Activated CD4-positive, CD25-positive, alpha-beta regulatory T cell treated with anti-CD3 and anti-CD28 coated beads, Interleukin-2, amount 50 U/mL, for 72 hours (primary cell): ENCODE measurements around the gene CTNNBIP1.
"Not testable (repeated sequence)": the region's sequence is repeated elsewhere in the genome, so short reads cannot be mapped to it uniquely, and the experiment has no call there.

Experiments used
- DNase-seq: peaks from one replicate; pipeline ENCODE4 v3.0.0; 2021

The CTNNBIP1 gene

GRCh38 chr1:9910076-9910422 lies at the start of gene CTNNBIP1:
Gene CTNNBIP1 (minus strand): TSS chr1:9910269. CDS start chr1:9872064, 38,205 bp downstream.
- DNase-seq = no peak

- DNase-seq = no peak
Observed at GRCh38 chr1:9957726-9958125, 47.7 kb upstream of the CTNNBIP1 start.

GRCh38 chr1:9946315-9946714 lies 36.2 kb upstream of the CTNNBIP1 start:
- DNase-seq = no peak

- peak; percentile 94 for DNase-seq
Observed at GRCh38 chr1:9942939-9943788, 33.1 kb upstream of the CTNNBIP1 start, which contains the start of the genes LZIC and NMNAT1. Gene LZIC (minus strand): TSS chr1:9943391. CDS start chr1:9936619, 6,772 bp downstream. Gene NMNAT1 (plus strand): TSS chr1:9943475. CDS start chr1:9972074, 28,599 bp downstream.

- DNase-seq = no peak
Observed at GRCh38 chr1:9942399-9942938, 32.4 kb upstream of the CTNNBIP1 start.

- no peak for DNase-seq
Observed at GRCh38 chr1:9929431-9930385, 19.6 kb upstream of the CTNNBIP1 start.

- no peak for DNase-seq
Observed at GRCh38 chr1:9927259-9927658, 17.2 kb upstream of the CTNNBIP1 start.

GRCh38 chr1:9922342-9922741 lies 12.3 kb upstream of the CTNNBIP1 start:
- DNase-seq = no peak

GRCh38 chr1:9920606-9921005 lies 10.5 kb upstream of the CTNNBIP1 start:
- no peak for DNase-seq

GRCh38 chr1:9917901-9918300 lies 7.8 kb upstream of the CTNNBIP1 start:
- DNase-seq = no peak

- DNase-seq = not testable (repeated sequence)
Observed at GRCh38 chr1:9917495-9917894, 7.4 kb upstream of the CTNNBIP1 start.

- no peak for DNase-seq
Observed at GRCh38 chr1:9916452-9916851, 6.4 kb upstream of the CTNNBIP1 start.

- DNase-seq = no peak
Observed at GRCh38 chr1:9914610-9914937, 4.5 kb upstream of the CTNNBIP1 start.

GRCh38 chr1:9912264-9912936 lies 2.3 kb upstream of the CTNNBIP1 start:
- no peak for DNase-seq

- peak; percentile 100 for DNase-seq
Observed at GRCh38 chr1:9910423-9911178, 532 bp upstream of the CTNNBIP1 start.

- peak; percentile 52 for DNase-seq
Observed at GRCh38 chr1:9909234-9910046, 629 bp downstream of the CTNNBIP1 start.

- no peak for DNase-seq
Observed at GRCh38 chr1:9908871-9909233, 1.2 kb downstream of the CTNNBIP1 start.

GRCh38 chr1:9907441-9907840 lies 2.6 kb downstream of the CTNNBIP1 start:
- no peak for DNase-seq

- DNase-seq = no peak
Observed at GRCh38 chr1:9906466-9906865, 3.6 kb downstream of the CTNNBIP1 start.

- DNase-seq = no peak
Observed at GRCh38 chr1:9905010-9905409, 5.1 kb downstream of the CTNNBIP1 start.

GRCh38 chr1:9904596-9904995 lies 5.5 kb downstream of the CTNNBIP1 start:
- no peak for DNase-seq
